Erythroblast (primary cell): ENCODE data around the gene BTLA.
"Not testable (repeated sequence)": the region's sequence is repeated elsewhere in the genome, so short reads cannot be mapped to it uniquely, and the experiment has no call there.

ENCODE experiments used
- DNase-seq, 2 experiments: peaks; one replicate each; lab custom pipeline; 2025; lab: John Stamatoyannopoulos, UW
- GATA1 ChIP-seq: IDR thresholded peaks from 2 replicates; pipeline ENCODE4 v1.6.1; 2011; ENCODE audit warnings: low read depth, mild to moderate bottlenecking, control low read depth, low read length, moderate library complexity
- POLR2A ChIP-seq: IDR thresholded peaks from 2 replicates; pipeline ENCODE4 v1.6.1; 2011; ENCODE audit warnings: mild to moderate bottlenecking, low read length

The BTLA gene

DNA sequence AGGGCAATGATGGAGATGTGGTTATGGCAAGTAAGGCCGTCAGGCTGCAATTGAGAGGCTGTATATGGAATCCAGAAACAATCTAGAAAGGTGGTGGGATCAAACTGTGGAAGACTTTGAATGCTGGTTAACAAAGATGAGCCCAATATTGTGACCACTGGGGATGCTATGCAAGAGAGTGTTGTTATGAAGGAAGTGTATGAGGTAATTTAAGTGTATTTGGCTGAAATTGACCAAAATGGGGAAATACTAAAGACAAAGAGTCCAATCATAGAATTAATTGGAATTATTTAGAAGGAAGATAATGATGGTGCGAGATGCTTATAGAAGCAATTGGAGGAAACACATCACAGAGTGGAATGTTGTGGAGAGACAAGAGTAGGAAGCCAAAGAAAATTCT, 24.5 kb downstream of the BTLA start:
- TF ChIP-seq POLR2A = no peak
- DNase-seq = no peak

DNA sequence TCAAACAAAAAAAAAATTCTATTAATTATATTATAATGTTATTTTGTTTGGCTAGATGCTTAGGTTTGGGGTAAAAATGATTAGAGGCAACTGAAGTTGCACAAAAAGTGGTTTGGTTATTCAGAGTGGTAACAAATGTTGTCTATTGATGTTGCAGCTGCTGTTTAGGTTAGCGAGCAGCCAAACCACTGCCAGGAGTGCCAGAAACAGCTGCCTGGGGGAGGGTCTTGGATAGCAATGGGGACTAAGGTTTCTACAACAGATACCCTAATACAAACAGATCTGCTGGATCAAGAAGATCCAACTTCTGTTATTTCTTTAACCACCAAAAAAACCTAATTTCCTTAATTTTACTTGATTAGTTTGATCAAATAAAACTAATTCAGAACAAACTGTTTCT, 26.6 kb downstream of the BTLA start:
- TF ChIP-seq GATA1 (no peak), POLR2A (no peak)
- DNase-seq = no peak

DNA sequence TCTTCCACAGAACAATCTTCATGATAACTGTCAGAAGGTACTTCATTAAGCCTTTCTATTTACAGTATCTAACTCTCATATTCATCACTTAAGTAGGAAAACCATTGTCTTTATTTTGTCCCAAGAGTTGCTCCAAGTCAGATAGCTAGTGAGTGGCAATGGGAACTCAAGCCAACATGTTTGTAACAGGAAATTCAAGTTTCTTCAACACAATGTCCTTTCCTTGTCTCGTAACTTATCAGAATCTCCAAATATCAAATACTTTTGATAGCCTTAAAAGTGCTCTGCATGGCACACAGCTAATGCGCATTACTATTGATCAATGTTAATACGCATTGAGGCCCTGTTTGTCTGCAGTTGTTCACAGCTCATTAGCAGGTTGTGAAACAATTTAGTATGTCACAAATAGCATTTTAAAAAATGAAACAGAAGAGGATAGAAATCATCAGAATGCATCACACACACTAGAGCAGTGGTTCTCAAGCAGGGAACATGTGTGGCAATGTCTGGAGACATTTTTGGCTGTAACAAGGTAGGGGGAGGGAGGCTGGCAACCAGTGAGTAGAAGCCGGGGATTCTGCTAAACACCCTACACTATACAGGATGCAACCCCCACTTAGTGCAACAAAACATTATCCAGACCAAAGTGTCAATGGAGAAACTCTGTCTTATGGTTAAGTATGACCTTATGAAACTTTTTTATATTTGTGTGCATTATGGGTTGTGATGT, 27.5 kb downstream of the BTLA start:
- no peak for DNase-seq
- TF ChIP-seq GATA1 (no peak), POLR2A (no peak)

DNA sequence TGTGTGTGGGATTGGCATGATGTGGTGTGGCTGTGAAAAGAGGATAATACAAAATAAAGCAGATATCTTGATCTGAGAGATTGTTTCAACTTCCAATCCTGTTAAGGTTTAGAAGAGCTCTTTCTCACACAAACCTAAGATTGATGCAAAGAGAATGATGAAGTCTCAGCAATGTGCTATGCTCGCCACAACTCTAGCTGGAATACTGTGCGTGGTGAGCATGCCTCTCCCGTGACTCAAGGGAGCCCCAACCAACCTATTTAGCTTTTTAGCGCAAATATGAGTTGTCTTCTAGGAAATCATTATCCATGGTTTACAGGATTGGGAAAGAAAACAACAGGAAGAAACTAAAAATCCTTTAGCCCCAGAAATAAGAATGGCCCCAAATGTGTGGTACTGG, 28.5 kb downstream of the BTLA start:
- TF ChIP-seq POLR2A = no peak
- no peak for TF ChIP-seq GATA1
- no peak for DNase-seq

DNA sequence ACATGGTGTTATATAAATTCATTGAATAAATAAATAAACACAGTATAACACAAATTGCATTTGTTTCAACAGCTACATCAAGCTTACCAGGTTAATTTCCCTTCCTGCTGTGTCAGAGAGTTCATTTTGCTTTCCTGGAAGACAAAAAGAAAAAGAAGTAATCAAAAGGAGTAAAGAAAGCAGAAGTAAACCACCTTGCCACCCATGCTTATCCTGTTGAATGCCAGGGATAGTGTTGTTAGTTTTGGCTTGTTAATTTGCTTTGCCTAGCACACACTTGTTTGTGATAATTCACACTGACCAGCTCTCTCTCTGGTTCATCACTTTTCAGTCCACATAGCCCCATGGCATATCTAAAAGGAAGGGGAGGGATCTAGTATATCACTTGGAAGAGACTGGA, 29.6 kb downstream of the BTLA start:
- no peak for DNase-seq
- TF ChIP-seq POLR2A (no peak), GATA1 (no peak)

DNA sequence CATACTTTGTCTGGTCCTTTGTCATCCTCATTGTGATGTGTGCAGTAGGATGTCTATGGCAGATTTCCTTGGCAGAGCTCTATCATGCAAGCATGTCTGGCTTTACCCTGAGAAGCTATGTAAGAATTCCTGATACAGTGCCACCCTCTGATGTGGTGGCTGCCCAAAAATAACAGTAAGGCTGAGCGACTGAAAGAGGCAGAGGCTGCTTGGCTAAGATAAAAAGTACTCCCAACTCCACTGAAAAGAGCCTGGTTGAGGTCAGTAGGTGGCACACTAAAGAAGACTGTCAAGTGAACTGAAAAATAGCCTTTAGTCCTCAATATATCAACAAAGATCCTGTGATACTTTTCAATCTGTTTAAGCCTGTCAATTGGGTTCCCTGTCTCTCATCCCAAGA, 31.7 kb downstream of the BTLA start:
- TF ChIP-seq POLR2A (no peak), GATA1 (no peak)
- DNase-seq = no peak

DNA sequence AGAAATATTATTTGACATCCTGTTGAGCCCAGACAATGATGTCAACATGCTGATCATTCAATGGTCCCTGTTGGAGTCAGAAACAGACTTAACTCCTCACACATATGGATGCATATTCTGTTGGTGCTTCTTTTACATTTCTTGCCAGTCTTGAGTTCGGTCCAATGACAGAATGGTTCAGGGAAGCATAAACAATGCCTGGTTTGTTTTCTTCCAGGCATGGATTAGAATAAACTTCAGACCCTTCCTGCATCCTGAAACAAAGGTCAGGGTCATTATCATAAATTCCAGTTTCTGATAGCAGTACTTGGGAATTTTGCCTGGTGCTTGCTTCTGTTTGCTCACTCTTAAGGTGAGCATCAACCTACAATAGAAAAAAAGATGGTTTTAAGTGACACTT, 33.3 kb downstream of the BTLA start:
- TF ChIP-seq GATA1 = no peak
- TF ChIP-seq POLR2A = no peak
- no peak for DNase-seq

DNA sequence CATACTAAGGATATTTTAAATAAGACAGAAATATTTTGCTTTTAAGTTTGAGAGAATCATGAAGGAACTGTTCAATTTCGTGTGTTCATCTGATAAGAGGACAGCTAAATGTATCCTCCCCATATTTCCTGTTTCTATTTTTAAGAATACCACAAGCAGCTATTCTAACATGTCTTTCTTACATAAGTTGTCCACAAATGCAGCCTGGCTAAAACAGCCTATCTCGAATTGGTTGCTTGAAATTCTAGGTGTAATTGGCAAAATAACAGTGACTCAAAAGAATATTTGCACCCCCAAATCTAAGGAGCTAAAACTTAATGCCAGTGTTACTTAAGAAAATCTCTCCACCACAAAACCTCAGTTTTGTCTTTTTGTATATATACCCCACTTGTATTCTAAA, 35.0 kb downstream of the BTLA start:
- DNase-seq = no peak
- no peak for TF ChIP-seq GATA1
- TF ChIP-seq POLR2A = no peak

DNA sequence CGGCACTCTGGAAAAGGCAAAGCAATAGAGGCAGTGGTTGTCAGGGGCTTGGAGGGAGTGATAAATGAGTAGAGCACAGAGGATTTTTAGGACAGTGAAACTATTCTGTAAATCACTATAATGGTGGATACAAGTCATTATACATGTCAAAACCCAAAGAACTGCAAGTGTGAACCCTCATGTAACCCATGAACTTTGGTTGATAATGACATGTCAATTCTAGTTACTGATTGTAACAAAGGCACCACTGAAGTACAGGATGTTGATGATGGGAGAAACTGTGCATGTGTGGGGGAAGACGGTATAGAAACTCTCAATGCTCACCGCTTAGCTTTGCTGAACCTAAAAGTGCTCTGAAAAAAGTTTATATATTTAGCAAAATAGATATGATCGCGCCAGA, 36.0 kb downstream of the BTLA start:
- no peak for DNase-seq
- TF ChIP-seq GATA1 (no peak), POLR2A (no peak)

DNA sequence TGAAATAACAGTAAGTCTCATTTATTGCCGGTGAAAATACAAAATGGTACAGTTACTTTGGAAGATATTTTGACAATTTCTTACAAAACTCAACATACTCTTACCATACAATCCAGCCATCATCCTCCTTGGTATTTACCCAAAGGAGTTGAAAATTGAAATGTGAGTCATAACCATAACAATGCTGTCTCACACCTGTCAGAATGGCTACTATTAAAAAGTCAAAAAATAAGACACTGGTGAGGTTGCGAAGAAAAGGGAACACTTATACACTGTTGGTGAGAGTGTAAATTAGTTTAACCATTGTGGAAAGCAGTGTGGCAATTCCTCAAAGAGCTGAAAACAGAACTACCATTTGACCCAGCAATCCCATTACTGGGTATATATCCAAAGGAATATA, 37.5 kb downstream of the BTLA start:
- DNase-seq = not testable (repeated sequence)

DNA sequence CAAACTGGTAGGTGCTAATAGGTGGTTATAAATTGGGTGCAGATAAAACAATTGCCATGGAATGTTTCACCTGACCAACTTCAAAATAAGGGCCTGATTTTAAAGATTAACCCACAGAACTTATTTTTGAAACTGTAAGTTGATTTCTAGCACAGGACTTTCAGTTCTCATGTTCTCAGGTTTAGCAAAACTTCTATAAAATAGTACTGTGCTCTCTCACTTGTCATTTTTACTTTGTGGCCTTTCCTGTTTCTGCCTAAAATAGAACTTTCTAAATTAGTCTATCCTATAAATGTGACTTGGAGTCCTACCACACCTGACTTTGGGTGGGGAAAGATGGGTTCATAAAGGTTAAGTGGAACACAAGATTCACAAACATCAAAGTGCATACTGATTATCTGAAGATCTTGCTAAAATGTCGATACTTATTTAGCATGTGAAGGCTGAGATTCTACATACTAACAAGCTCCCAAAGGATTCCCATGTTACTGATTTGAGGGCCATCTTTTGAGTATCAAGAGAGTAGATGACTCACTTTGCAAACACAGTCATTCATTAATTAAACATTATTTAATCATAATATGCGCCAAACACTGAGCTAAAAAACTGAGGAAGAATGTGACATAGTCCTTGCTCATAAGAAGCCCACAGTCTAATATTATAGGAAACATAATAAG, 38.6 kb downstream of the BTLA start:
- TF ChIP-seq GATA1 (no peak), POLR2A (no peak)
- no peak for DNase-seq

DNA sequence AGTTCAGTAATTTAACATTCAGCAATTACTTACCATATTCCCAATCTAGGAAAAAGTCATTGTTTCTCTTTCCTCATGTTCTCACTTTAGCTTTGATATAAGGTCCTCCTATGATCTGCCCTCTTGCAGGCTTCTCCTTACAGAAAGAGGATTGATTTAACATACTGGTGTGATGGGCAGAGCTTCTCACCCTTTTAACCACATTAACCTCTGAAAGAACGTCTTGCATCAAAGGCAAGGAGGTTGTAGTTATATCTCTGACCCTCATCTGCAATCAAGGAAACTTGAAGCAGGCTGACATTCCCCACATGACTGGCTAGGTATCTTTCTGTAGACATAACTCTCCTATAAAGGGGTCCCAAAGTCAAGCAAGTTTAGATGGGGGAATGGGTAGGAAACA, 39.5 kb downstream of the BTLA start:
- TF ChIP-seq GATA1 (no peak), POLR2A (no peak)
- DNase-seq = no peak

DNA sequence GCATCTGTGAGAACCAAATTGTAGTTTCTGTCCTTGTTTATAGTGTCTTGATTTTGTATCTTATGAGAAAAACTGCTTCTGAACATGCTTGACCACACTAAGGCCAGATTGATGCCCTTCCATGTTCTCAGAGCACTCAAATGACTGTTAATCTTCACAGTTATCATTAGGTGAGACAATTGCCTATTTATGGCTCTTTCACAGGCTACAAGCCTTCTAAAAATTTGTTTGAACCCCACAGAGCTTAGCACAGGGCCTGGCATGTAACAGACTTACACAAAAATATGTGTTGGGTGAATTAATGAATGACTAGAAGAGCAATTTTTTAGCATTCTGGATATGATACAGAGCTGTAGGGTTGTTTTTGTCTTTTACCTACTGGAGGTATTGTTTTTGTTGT, 43.1 kb downstream of the BTLA start:
- TF ChIP-seq GATA1 (no peak), POLR2A (no peak)
- DNase-seq = no peak

DNA sequence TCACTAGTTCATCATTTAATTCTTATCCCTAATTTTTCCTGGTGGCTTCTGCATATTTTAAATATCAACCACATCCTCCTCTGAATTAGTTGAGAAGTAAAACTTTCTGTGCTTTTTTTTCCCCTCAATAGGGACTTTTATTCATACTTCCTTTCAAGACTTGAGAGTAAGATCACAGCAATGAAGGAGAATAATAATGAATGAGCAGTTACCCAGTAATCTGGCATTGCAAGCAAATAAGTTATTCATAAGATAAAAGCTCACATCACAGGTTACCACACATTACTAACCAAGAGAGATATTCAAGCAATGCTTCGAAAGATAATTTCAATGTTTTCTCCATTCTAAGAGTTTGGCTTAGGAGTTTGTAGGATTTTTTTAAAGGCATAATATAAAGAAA, 50.3 kb downstream of the BTLA start:
- TF ChIP-seq GATA1 (no peak), POLR2A (no peak)
- DNase-seq = no peak

DNA sequence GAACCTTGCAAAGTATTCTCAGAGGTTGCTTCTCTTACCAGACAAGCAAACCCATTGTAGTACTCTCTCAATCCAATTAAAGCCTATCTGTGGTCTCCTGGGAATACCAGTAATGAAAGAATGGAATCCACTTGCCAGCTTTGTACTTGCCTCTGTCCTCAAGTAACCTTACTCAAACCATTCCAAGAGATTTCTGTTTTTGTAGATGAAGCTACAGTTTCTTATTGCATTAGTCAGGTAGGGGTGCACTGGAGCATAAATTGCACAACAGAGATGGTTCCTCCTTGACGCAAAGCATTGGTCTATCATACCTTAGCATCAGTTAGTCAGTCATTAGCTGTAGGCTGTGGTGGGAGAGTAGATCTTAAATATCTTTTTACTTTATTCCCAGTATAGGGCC, 52.9 kb downstream of the BTLA start:
- no peak for DNase-seq

More for the DNA sequence above, 52.9 kb downstream of the BTLA start:
- TF ChIP-seq POLR2A (no peak), GATA1 (no peak)
